Astrocyte (in vitro differentiated cells and primary cell): ENCODE results near the gene SHISA9.

Experiments used
- CTCF ChIP-seq: IDR thresholded peaks from 2 replicates; pipeline ENCODE4 v1.5.1; 2011; ENCODE audit warnings: low read depth, mild to moderate bottlenecking, inconsistent platforms, low read length, moderate library complexity; ENCODE audit not compliant: insufficient read depth
- EZH2 ChIP-seq: IDR thresholded peaks from 2 replicates; pipeline ENCODE4 v1.6.1; 2012; ENCODE audit warnings: mild to moderate bottlenecking, low read length, inconsistent platforms; ENCODE audit not compliant: insufficient read depth

GRCh38 chr16:13070268-13070667, 168.9 kb downstream of the SHISA9 start:
- TF ChIP-seq CTCF, result no peak
- TF ChIP-seq EZH2, result no peak
